ENCODE results near the gene MIDN. TPM values are rescaled to one million over a fixed set of nuclear protein-coding genes. Genes with fewer than 3 reads are reported as not detected.

The MIDN gene
- 23.0 and 30.2 TPM in 2 replicates for total RNA-seq

DNA sequence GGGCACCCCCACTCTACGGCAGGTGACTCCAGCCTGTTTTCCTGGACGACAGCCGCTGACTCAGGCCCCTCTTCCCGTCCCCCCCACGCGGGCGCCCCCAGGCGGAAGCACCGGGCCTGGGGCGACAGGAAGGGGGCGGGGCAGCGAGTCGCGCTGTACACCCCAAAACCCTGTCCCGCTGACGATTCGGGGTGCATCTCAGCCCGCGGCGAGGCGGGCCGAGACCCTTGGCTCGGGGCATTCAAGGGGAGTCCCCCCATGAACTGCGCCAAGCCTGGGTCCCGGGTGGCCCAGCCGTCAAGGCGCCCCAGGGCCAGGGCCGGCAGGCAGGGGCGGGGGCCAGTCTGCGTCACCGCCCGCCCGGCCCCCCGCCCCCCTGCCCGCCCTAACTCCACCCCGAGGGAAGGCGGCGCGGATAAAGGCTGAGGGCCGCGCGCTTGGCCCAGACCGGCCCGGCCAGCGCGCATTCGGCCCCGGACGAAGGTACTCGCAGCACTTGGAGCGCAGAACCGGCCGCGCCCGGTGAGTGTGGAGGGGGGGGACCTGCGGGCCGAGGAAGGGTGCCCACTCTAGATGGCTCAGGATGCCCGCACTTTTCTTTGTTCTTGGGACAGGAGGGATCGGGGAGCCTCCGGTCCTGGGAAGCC is at the start of gene MIDN:
TSS of gene MIDN (plus strand) at position 445 of the 647 bp plus-strand sequence. CDS start 1,714 bp downstream, outside the sequence.

GRCh38 chr19:1205114-1206099 is 43.0 kb upstream of the MIDN start, which contains the start of gene STK11:
STK11 (plus strand) TSS chr19:1205778; CDS start chr19:1206914, 1,136 bp downstream.

GRCh38 chr19:1237754-1238368 is 10.5 kb upstream of the MIDN start, which contains the start of gene CBARP:
CBARP (minus strand) TSS chr19:1238005; CDS start chr19:1236100, 1,905 bp downstream.

GRCh38 chr19:1241417-1242095 is 6.8 kb upstream of the MIDN start, which contains the start of gene ATP5F1D:
ATP5F1D (plus strand) TSS chr19:1241751; CDS start chr19:1241851, 100 bp downstream.

DNA sequence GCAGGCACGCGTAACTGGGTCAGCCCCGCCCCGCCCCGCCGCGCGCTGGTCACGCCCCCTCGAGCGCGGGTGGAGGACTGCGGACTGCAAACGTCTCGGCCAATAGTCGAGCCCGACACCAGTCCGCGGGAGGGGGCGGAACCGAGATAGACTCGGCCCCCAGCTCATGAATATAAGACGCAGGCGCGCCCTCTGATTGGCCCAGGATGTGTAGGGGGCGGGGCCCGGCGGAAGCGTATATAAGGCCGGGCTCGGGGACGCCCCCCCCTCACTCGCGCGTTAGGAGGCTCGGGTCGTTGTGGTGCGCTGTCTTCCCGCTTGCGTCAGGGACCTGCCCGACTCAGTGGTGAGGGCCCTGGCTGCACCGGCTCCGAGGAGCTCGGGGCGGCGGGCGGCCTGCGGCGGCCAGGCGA is 20.7 kb downstream of the MIDN start, which contains the start of gene CIRBP:
TSS of gene CIRBP (plus strand) at position 268 of the 413 bp plus-strand sequence. CDS start 1,602 bp downstream, outside the sequence.

DNA sequence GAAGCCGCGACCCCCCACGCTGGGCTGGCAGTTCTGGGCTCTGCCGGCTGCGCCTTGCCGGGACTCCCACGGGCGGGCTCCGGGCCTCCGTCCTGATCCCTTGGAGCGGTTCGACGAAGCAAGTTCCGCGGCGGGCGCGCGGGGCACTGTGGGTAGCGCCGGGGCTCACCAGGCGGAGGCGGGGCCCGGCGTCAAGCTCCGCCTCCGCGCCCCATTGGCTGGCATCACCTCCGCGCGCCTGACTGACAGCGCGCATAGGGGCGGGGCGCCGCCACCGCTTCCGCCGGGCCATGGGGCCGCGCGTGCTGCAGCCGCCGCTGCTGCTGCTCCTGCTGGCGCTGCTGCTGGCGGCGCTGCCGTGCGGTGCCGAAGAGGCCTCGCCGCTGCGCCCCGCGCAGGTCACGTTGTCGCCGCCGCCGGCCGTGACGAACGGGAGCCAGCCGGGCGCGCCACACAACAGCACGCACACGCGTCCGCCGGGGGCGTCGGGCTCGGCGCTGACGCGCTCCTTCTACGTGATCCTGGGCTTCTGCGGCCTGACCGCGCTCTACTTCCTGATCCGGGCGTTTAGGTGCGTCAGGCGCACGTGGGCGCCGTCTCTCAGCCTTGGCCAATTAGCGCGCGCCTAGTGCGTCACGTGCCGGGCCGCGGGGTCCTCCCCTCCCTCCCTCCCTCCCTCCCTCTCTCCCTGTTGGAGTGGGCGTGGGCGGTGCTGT is 27.0 kb downstream of the MIDN start, which contains the start of gene FAM174C:
TSS of gene FAM174C (plus strand) at position 271 of the 716 bp plus-strand sequence. CDS start at position 291, 20 bp downstream.

DNA sequence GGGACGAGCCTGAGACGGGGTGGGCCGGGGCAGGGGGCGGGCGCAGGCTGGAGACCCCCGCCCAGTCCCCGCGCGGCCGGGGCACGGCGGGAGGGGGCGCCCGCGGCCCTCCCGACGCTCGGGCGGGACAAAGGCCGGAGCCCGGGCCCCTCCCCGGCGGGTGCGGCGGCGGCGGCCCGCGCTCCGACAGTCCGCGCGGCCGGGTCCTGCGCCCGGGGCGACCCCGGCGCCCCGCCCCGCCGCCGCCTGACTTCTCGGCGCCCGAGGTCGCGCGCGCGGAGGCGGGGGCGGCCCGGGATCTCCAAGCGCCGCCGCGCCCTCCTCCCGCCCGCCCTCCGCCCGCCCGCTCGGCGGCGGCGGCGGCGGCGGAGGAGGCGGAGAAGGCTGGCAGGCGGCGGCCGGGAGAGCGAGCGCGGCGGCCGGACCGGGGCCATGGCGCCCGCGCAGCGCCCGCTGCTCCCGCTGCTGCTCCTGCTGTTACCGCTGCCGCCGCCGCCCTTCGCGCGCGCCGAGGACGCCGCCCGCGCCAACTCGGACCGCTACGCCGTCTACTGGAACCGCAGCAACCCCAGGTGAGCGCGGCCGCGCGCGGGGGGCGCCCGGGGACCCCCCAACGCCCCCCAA is 37.5 kb downstream of the MIDN start, which contains the start of gene EFNA2:
TSS of gene EFNA2 (plus strand) at position 137 of the 624 bp plus-strand sequence. CDS start at position 433, 296 bp downstream.

Other genes starting within 250 kb of the MIDN start
- gene GRIN3B, start 248.2 kb upstream of the MIDN start, total RNA-seq = 0.50 TPM in 1 of 2 replicates, not detected in the other
- 66.4 and 71.5 TPM in 2 replicates for gene TMEM259, start 227.5 kb upstream of the MIDN start, total RNA-seq
- gene RNU6-2, start 227.1 kb upstream of the MIDN start, total RNA-seq = not detected in 2 replicates
- gene CNN2, start 222.0 kb upstream of the MIDN start, total RNA-seq = 133 and 210 TPM in 2 replicates
- gene ABCA7, start 208.5 kb upstream of the MIDN start, total RNA-seq = 2.7 and 3.0 TPM in 2 replicates
- 0.77 and 0.87 TPM in 2 replicates for gene ARHGAP45, start 181.4 kb upstream of the MIDN start, total RNA-seq
- gene POLR2E, start 153.2 kb upstream of the MIDN start, total RNA-seq = 82.0 and 138 TPM in 2 replicates
- gene GPX4, start 144.6 kb upstream of the MIDN start, total RNA-seq = 165 and 232 TPM in 2 replicates
- gene SBNO2, start 74.3 kb upstream of the MIDN start, total RNA-seq = 36.5 and 47.6 TPM in 2 replicates
- gene STK11, start 42.8 kb upstream of the MIDN start, total RNA-seq = 104 and 111 TPM in 2 replicates
- gene CBARP, start 10.6 kb upstream of the MIDN start, total RNA-seq = 3.8 and 4.6 TPM in 2 replicates
- gene ATP5F1D, start 6.8 kb upstream of the MIDN start, total RNA-seq = 19.8 and 26.2 TPM in 2 replicates
- gene CIRBP, start 20.7 kb downstream of the MIDN start, total RNA-seq = 184 and 223 TPM in 2 replicates
- gene FAM174C, start 26.9 kb downstream of the MIDN start, total RNA-seq = 24.6 and 28.7 TPM in 2 replicates
- gene EFNA2, start 37.3 kb downstream of the MIDN start, total RNA-seq = not detected in 2 replicates
- 72.2 and 91.2 TPM in 2 replicates for gene NDUFS7, start 135.3 kb downstream of the MIDN start, total RNA-seq
- 26.7 and 37.1 TPM in 2 replicates for gene GAMT, start 153.0 kb downstream of the MIDN start, total RNA-seq
- 65.9 and 103 TPM in 2 replicates for gene DAZAP1, start 159.0 kb downstream of the MIDN start, total RNA-seq
- 486 and 592 TPM in 2 replicates for gene RPS15, start 189.8 kb downstream of the MIDN start, total RNA-seq
- 0.44 and 0.50 TPM in 2 replicates for gene APC2, start 201.5 kb downstream of the MIDN start, total RNA-seq
- gene C19orf25, start 230.6 kb downstream of the MIDN start, total RNA-seq = 24.7 and 32.2 TPM in 2 replicates
- 2.3 and 4.4 TPM in 2 replicates for gene PCSK4, start 241.8 kb downstream of the MIDN start, total RNA-seq
- gene REEP6, start 242.6 kb downstream of the MIDN start, total RNA-seq = 0.44 and 1.7 TPM in 2 replicates

Data from uterine smooth muscle cell (primary cell).